GOT3 (cell line): Measurements from ENCODE around the gene IL17RE.

Experiments used
- DNase-seq: peaks from one replicate; lab custom pipeline; 2025; ENCODE audit warnings: mixed read lengths; lab: John Stamatoyannopoulos, UW

The IL17RE gene

DNA sequence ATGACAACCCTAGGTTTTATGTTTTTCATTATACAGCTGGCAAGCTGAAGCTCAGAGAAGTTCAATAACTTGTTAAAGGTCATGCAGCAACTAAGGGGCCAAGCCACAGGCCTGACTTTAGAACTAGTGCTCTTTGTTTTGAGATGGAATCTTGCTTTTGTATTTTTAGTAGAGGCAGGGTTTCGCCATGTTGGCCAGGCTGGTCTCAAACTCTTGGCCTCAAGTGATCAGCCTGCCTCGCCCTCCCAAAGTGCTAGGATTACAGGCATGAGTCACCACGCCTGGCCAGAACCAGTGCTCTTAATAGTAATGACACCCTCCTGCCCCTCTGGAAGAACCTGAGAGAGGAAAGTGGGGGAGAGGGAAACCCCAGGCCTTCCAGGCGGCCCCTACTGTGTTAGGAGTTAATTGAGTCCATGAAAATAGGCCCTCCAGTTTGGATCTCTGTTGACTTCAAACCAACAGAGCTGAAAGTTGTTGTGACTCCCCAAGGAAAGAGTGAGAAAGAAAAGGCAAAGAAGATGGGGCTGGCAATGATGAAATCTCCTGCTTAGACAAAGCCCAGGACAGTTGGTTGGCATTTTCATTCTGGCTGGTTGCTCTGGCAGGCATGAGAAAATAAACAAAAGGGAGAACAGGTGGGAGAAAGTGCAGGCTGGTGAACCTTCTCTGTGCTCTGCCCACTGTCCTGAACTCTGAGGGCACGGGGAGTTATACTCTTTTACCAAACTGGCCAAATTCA is 53.1 kb downstream of the IL17RE start:
- DNase-seq = no peak

DNA sequence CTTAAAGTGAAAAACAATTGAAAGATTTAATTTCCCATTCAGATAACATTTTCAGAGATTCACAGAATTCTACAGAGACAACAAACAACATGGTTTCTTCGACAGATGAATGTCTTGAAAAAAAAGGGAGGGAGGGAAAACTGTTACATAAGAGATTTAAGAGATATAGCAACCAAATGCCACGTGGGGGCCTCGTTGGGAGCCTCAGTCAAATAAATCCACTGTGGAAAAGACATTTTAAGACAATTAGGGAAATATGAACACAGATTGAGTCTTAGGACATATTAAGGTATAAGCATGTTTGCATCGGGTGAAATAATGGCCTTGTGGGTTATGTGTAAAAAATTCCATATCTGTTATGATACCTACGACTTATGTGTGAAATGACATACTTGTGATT is 54.6 kb downstream of the IL17RE start:
- DNase-seq = no peak

DNA sequence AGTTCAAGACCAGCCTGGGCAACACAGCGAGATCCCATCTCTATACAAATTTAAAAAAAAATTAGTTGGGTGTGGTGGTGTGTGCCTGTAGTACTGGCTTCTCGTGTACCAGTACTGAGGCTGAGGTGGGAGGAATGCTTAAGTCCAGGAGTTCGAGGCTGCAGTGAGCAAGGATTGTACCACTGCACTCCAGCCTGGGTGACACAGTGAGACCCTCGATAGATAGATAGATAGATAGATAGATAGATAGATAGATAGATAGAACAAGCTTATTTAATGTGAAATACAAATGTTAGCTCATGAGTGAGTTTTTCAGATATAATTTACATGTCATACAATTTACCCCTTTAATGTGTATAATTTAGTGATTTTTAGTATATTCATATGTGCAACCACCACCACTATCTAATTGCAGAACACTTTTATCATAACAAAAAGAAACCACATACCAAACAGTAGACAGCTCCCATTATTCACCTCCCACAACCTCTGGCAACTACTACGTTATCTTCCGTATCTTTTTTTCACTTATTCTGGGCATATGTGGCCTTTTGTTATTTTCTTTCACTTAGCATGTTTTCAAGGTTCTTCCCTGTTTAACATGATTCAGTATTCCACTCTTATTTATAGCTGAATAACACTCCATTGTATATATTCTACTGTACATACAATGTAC is 62.7 kb downstream of the IL17RE start:
- DNase-seq = no peak
